ENCODE data around the gene IL1RAPL1. TPM values are rescaled to one million over a fixed set of nuclear protein-coding genes. Genes with fewer than 3 reads are reported as not detected.

Gene IL1RAPL1
- total and polyA plus RNA-seq, 2 donors (not counting 3 experiments of a cell fraction or from before 2014, with no cell fraction given) = 0.79 to 1.3 TPM

DNA sequence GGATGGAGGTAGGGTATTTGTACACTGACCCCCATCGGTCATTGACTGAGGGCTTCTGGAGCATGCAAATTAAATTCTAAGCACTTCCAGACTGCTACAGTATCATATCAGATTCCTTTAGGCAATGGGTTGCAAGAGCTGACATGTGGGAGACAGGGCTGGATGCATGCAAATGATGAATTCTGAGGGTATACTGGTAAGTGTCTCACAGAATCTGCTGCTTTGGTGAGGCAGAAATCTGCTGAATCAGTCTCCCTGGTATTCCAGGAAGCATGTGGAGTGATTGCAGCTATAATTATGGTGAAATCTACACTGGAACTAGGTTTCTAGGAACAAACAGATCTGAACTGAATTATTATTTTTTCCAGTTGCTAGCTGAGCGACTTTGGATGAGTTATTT lies 943.3 kb downstream of the IL1RAPL1 start:
- H4K20me1 ChIP-seq (replicated peaks; ENCODE audit: control insufficient read depth, extremely low read depth, insufficient read depth, low read length) = no peaks in the 10 kb centered on the region
- no peaks in the 10 kb centered on the region for H3K36me3 ChIP-seq (ENCODE audit: control insufficient read depth in 2 of 2, extremely low read depth in 1 of 2, insufficient read depth in 2 of 2, low read length in 2 of 2)
- no peak overlapping the region for H3K27ac ChIP-seq (ENCODE audit: insufficient read depth, low read depth, low read length)
- dilution Hi-C loops (cut with MboI; ENCODE audit: extremely low pct_ligation_motif_present, low sequenced_read_pairs) (no loop called here), intact Hi-C loops (cut with micrococcal nuclease) (no loop called here)
- FAIRE-seq = no peak
- no peak for TF ChIP-seq MYC (IDR thresholded peaks at IDR 0.05; ENCODE audit: low read depth, low read length)
- TF ChIP-seq JUN (IDR thresholded peaks at IDR 0.05; ENCODE audit: borderline replicate concordance, insufficient read depth, insufficient read length, low read depth) = no peak
- TF ChIP-seq POLR2A (IDR thresholded peaks at IDR 0.05; ENCODE audit: low read depth, low read length) = no peak
- no peak for TF ChIP-seq GATA2 (IDR thresholded peaks at IDR 0.05; ENCODE audit: insufficient read depth, insufficient read length, low read depth, low read length)
- TF ChIP-seq, protein P1, sequence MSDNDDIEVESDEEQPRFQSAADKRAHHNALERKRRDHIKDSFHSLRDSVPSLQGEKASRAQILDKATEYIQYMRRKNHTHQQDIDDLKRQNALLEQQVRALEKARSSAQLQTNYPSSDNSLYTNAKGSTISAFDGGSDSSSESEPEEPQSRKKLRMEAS (IDR thresholded peaks at IDR 0.05; ENCODE audit: insufficient read depth, insufficient read length) = no peak
- TF ChIP-seq POLR2AphosphoS5 (IDR thresholded peaks at IDR 0.05; ENCODE audit: insufficient read depth, low read depth, low read length) = no peak
- TF ChIP-seq, protein P2, sequence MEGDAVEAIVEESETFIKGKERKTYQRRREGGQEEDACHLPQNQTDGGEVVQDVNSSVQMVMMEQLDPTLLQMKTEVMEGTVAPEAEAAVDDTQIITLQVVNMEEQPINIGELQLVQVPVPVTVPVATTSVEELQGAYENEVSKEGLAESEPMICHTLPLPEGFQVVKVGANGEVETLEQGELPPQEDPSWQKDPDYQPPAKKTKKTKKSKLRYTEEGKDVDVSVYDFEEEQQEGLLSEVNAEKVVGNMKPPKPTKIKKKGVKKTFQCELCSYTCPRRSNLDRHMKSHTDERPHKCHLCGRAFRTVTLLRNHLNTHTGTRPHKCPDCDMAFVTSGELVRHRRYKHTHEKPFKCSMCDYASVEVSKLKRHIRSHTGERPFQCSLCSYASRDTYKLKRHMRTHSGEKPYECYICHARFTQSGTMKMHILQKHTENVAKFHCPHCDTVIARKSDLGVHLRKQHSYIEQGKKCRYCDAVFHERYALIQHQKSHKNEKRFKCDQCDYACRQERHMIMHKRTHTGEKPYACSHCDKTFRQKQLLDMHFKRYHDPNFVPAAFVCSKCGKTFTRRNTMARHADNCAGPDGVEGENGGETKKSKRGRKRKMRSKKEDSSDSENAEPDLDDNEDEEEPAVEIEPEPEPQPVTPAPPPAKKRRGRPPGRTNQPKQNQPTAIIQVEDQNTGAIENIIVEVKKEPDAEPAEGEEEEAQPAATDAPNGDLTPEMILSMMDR (IDR thresholded peaks at IDR 0.05; ENCODE audit: extremely low read depth in 1 of 2, insufficient read depth in 1 of 2, low read depth in 1 of 2, low read length in 2 of 2) = no peak
- TF ChIP-seq EZH2 (IDR thresholded peaks at IDR 0.05; ENCODE audit: borderline replicate concordance, low read depth, low read length, severe bottlenecking) = no peak
- TF ChIP-seq FOS (IDR thresholded peaks at IDR 0.05; ENCODE audit: borderline replicate concordance, insufficient read depth, low read length) = no peak
- ChIA-PET POLR2A (no interaction called here), CTCF (no interaction called here)
- no peak overlapping the region for H2AFZ ChIP-seq (ENCODE audit: low read depth, low read length)
- H3K9me1 ChIP-seq (replicated peaks; ENCODE audit: control insufficient read depth, extremely low read depth, insufficient read depth, low read length) = no peaks in the 10 kb centered on the region
- no peaks in the 10 kb centered on the region for H3K27me3 ChIP-seq (ENCODE audit: control insufficient read depth in 2 of 2, insufficient read depth in 2 of 2, low read length in 2 of 2)
- no peaks in the 10 kb centered on the region for H3K79me2 ChIP-seq (ENCODE audit: control insufficient read depth, insufficient read depth, low read length)
- H3K9ac ChIP-seq (replicated peaks; ENCODE audit: extremely low read depth, insufficient read depth, low read length) = no peak overlapping the region
- H3K9me3 ChIP-seq (replicated peaks; ENCODE audit: control insufficient read depth, insufficient read depth, low read length) = no peaks in the 10 kb centered on the region
- H3K4me1 ChIP-seq (ENCODE audit: control insufficient read depth, extremely low read depth, insufficient read depth, low read length) = peaks cover 4% of the 10 kb centered on the region
- no peak overlapping the region for H3K4me2 ChIP-seq (ENCODE audit: insufficient read depth, low read length)
- no peak for DNase-seq (ENCODE audit: low read depth, low spot score)
- no TSS peak for BruUV-seq (replicated peaks)
- no peak overlapping the region for H3K4me3 ChIP-seq (replicated peaks in 1 of 3; ENCODE audit: insufficient read depth in 1 of 3, low read depth in 1 of 3, low read length in 3 of 3)

All from endothelial cell of umbilical vein (primary cell).